Measurements from ENCODE around the gene PC. TPM values are rescaled to one million over a fixed set of nuclear protein-coding genes. Genes with fewer than 3 reads are reported as not detected.

The PC gene
- polyA plus RNA-seq, 4 donors = 39.7 to 61.7 (median 48.6) TPM

DNA sequence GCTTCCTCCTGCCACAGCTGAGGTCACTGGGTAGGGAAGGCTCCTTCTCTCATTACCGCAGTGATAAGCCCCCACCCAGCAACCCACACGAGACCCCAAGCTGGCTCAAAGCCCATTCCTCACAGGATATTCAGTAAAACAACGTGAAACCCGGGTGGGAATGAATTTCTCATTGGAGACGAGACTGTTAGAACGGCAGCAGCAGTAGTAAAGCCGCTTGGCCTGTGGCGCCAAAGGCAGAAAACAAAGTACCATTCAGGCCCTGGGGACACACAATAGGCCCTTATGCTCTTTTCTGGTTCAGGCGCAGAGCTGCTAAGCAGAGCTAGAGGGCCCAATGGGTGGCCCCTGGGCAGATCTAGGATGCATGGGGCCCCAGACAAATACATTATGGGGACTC is 45.3 kb downstream of the PC start:
- no peak for DNase-seq (ENCODE audit: low read depth in 4 of 4, low spot score in 3 of 4)

DNA sequence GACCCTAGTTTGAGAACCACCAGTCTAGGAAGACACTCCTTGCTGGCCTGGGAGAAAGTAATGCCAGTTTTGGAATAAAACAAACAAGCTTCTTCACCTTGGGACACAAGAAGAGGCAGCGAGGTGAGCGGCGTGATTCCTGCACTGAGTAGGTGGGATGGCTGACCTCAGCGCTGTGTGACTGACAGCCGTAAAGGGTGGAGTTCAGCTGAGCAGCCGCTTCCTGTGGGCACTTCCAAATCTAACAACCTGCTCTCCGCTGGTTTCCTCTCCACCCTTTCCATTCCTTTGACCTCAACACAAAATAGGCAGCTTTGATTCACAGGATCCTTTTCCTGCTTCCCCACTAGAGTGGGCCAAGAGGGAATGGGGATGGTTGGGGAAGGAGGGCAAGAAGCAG is 45.8 kb downstream of the PC start:
- no peak for DNase-seq (ENCODE audit: low read depth in 4 of 4, low spot score in 3 of 4)

DNA sequence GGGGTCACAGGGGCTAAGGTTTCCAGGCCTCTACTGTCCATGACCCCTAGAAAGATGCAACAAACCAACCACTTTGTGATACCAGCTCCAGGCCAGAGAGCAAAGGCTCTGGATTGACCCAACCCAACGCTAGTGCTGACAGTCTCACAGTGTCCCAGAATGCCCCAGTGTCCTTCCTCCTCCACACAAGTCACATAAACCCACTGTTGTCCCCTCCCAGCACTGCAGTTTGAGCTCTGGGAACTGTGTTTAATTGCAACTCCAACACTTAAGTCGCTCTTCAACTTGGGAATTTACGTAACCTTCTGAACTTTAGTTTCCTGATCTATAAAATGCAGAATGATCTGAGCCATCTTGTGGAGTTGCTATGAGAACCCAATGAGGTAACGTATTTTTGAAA is 47.5 kb downstream of the PC start:
- DNase-seq (ENCODE audit: low read depth in 4 of 4, low spot score in 3 of 4) = no peak

DNA sequence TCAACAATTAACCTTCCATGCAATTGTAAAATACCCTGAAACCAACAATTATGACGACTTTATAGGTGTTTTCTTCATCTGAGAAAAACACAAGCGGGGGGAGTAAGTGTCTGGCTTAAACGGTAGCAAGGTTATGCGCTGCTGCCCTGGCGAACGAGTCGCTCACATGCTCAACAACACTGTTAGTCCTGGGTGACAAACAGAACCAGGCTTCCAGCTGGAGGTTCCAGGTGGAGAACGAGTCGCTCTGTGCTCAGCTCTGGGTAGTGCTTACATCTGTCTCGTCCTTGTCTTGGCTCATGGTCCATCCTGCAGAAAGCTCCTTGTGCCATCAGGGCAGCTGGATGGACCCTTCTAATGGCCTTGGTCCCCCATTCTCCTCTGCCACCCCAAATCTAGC is 48.2 kb downstream of the PC start:
- DNase-seq (ENCODE audit: low read depth in 4 of 4, low spot score in 3 of 4) = no peak

DNA sequence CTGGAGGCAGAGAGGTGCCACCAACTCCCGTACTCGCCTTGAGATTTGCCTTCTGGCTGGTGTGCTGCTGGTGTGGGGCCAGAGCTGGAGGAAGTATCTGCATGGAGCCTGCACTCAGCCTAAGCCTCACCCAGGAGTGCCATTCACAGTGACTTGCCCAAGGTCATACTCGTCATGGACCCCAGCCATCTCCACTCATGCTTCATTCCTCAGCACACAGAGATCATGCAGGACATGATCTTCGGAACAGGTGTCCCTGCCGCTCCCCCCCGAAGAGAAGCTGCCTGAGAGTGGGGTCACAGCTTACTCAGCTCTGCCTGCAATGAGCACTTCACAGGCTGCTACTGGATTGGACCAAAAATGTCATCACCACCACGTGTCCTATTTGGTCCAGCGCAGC is 49.0 kb downstream of the PC start:
- DNase-seq (ENCODE audit: low read depth in 4 of 4, low spot score in 3 of 4) = no peak

DNA sequence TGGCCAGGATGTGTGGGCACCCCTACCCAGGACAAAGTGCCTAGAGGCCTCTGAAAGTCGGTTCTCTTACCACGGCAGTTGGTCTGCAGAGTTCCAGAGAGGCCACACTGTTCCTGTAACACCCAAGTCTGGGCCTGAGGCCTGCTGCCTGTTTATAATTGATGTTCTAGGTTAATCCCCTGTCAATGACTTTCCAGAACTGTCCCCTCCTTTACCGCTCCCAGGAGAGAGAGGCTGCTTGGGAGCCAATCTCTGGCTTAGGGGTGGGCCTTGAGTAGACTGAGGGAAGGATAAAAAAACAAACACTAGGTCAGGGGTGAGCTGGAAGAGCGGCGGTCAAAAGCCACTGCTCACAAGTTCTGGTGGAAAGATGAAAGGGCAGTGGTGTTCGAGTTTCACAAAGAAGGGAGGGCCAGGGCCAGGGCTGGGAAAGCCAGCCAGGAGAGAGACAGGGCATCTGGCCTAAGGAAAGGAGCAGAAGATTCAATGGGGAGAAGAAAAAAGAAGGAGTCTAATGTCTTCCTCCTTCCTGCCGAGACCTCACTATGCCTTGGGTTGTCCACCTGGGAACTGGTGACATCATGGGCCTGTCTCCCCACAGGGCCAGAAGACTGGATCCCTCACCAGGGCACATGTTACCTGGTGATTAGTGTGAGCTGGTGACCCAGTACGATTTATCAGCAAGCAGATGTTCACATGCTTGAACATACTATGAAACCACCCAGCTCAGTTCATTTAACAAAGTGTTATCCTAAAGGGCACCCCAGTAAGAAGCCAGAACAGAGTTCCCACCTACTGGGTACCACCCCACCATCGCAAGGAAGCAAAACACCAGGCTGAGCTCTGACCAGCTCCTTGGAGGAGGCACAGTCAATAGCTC is 50.2 kb downstream of the PC start:
- DNase-seq (ENCODE audit: low read depth in 4 of 4, low spot score in 3 of 4) = no peak

DNA sequence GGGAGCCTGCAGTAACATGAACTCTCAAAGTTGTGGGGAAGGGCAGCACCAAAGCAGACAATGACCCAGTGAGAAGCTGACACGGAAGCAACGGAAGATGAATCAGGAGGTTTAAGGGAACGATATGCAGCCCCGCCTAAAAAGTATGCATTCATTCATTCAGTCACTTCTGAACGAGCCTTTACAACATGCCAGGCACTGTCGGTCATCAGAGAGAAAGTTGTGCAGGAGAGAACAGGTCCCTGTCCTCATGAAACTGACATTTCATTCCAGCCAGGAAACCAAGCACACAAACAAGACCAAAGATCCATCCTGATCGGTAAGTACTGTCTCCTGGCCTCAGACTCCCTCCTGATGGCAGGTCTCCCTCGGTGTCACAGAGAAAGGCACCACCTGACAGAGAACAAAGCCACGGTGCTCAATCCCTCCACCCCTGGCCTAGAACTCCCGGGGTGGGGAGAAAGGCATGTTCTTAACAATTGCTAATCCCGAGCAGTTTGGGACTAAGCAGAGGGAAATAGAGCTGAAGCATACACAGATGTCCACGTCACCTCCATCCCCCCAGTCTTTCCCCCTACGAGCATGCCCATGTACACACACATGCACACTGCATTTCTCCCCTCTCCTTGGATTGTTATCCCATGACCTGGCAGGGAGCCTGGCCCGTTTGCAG is 52.0 kb downstream of the PC start:
- no peak for DNase-seq (ENCODE audit: low read depth in 4 of 4, low spot score in 3 of 4)

DNA sequence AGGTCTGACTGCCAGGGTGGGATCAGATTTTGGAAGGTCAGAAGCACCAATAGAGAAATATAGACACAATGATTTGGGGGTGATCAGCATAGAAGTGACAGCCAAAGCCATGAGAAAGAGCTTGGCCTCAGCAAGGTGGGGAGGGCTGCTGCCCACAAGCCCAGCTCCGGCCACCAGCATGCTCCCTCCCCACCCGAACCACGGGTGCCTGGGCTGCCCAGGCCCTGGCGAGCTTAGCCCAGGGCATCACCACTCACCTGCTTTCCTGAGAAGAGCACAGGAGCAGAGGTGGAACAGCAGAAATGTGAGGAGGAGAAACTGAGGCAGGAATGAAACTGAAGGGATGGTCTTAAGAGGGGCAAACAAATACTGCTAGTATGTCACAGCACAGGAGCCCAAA is 52.6 kb downstream of the PC start:
- no peak for DNase-seq (ENCODE audit: low read depth in 4 of 4, low spot score in 3 of 4)

DNA sequence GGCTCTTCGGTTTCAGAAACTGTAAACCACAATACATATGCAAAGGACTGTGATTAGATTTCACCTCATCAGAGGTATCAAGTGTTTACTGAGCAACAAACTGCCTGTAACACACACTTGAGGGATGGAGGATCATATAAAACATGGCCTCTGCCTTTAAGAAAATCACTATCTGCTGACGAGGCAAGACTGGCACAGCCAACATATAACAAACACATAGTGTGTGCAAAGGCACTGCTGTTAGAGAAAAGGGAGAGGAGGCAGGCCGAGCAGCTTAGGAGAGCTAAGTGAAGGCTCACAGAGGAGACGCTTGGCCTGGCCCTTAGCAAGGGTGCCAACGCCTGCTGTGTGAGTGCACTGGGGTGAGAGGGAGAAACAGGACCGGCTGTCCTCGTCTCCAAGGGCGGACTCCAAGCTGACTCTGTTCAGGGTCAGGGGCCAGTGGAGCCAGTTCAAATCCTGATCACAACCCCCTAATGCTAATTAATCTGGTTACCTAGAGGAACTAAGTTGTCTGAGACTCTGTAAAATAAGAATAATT is 53.1 kb downstream of the PC start:
- DNase-seq (ENCODE audit: low read depth in 4 of 4, low spot score in 3 of 4) = no peak

DNA sequence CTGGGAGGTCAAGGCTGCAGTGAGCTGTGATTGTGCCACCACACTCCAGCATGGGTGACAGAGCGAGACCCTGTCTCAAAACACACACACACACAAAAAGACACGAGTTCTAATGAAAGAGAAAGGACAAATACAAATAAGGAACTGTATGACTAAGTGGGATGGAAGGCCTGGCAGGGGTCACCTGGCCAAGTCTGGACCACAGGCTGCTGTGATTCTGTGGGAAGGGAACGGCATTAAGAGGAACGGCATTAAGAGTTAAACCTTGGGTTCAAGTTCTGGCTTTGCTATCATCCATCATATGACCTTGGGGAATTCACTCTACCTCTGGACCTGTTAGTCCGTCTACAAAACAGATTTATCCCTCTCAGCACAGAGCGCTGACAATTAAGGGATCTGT is 53.6 kb downstream of the PC start:
- DNase-seq (ENCODE audit: low read depth in 4 of 4, low spot score in 3 of 4) = no peak

DNA sequence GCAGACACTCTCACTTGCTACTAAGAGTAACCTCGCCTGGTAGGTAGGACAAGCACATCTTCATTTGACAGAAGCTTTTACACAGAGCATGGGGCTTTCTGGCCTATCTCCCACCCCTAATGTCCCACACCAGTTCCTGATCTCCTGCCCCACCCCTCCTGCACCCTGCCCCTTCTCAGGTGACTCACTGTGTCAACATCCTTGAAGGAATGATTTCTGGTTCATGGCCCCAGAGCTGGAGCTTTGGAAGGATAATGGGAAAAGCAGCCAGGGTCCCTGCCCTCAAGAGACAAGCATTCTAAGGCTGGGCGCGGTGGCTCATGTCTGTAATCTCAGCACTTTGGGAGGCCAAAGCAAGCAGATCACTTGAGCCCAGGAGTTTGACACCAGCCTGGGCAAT is 54.1 kb downstream of the PC start:
- DNase-seq (ENCODE audit: low read depth in 4 of 4, low spot score in 3 of 4) = no peak

DNA sequence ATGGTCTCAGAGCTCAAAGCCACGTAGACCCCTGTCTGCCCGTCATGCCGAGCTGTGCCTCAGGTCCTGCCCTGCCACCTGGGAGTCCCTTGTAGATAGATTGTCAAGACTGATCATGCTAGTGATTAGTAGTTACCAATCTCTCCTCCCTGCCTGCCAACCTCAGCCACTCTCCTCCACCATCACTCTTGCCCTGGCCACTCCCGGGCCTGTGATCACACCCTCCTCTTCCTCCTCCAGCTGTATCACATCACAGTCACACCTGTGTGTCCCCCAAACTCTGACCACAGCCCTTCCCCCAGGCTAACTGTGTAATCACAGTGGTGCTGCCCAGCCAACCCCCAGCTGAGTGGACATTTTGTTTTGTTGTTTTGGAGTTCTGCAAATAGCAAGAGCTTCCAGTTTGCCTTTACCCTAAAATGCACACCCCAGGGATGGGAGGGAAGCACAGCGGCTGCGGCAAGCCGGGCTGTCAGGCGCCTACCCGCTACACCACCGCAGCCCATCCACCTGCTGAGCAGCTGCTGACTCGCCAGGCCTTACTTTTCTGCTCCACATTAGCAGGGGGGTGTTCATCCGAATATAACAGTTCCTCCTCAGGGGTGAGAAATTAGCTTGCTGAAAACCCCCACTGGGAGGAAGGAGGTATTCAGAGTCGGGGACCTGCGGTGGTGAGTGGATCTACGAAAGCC is 55.6 kb downstream of the PC start:
- DNase-seq (ENCODE audit: low read depth in 4 of 4, low spot score in 3 of 4) = no peak

DNA sequence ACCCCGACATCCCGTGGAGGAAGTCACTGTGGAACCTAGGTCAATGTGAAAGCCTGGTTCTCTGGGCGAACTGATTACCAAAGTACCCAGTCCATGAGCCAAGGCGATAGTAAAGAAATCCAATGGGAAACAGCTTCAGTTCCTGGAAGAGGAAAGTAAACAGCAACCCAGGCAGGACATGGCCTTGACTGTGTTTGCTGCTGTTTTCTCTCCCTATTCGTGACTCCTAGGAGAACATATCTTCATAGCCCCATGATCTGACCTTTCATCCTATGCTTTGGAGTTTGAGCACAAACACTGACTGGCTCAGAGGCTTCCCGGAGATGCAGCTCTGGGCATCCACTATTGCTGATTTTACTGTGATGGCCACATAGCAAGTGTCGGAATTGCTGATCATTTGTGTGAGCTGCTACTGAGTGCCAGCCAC is 56.2 kb downstream of the PC start:
- DNase-seq (ENCODE audit: low read depth in 4 of 4, low spot score in 3 of 4) = no peak

DNA sequence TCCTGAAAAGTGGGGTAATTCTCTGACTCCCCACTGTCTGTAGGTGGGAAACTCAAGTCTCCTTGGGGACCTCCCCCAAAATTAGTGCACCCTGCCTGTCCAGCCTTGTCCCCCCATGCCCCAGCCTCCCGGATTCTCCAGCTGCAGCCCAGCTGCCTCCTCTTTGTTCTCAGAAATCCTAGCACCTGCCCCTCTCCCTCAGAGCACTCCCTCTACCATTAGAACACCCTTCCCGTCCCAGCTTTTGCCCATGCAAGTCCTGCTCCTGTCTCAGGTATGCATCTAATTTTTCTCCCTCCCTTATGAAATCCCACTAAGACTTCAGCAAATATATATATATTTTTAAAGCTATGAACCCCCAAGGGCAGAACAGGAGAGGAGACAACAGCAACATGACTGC is 64.0 kb downstream of the PC start:
- DNase-seq (ENCODE audit: low read depth in 4 of 4, low spot score in 3 of 4) = no peak

DNA sequence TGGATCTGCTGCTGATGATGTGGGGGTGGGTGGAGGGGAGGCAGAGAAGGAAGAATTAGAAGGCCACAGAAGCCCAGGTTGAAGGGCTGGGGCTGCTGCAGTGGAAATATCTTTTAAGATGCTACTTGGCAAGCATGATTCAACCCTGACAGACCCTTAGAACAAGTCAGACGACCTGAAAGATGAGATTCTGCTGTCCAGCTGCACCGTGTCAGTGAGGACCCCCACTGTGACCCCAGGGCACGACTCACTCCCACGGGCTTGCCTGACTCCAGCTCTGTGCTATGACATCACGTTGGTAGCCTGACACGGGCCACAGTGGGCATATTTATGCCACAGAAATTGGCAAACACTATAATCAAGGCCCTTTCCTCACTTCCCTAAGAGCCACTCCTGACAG is 65.3 kb downstream of the PC start:
- DNase-seq (ENCODE audit: low read depth in 4 of 4, low spot score in 3 of 4) = no peak

DNA sequence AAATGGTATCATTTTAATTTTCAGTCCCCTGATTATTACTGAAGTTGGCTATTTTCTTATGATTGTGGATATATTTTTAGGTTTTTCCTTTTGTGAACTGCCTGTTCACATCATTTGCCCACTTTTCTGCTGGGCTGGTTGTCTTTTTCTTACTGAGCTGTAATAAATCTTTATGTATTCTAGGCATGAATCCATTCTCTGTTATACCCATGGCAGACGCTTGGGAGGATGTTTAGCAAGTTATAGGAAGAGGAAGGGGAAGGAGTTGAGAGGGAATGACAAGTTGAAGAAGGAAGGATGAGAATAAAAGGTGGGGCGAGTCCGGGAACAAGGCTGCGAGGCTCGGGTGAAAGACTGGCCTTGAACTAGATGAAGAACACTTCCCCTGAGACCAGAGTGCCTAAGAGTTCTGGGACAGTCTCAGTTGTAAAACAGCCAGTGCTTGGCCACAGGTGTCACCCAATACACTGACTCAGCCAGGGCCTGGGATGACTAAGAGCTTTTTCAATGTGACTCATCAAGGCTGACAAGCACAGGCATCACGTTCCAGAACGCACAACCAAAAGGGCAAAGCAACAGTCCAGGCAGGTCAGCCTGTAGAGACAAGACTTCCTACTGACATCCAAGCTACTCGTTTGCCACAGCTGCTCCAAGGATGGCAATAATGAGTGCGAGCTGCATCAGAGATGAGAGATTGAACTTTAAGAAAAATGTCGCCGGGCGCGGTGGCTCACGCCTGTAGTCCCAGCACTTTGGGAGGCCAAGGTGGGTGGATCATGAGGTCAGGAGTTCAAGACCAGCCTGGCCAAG is 66.1 kb downstream of the PC start:
- DNase-seq (ENCODE audit: low read depth in 4 of 4, low spot score in 3 of 4) = no peak

DNA sequence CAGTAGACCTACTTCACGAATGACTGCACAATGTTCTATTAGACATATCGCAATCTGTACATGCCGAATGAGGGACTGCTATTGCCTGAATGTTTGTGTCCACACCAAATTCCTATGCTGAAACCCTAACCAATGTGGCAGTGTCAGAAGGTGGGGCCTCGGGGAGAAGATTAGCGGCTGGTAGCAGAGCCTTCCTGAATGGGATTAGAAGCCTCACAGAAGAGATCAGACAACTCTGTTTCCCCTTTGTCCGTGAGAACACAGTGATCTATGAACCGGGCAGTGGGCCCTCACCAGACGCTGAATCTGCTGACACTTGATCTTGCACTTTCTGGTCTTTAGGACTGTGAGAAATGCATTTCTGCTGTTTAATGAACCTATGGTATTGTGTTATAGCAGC is 68.2 kb downstream of the PC start:
- no peak for DNase-seq (ENCODE audit: low read depth in 4 of 4, low spot score in 3 of 4)

DNA sequence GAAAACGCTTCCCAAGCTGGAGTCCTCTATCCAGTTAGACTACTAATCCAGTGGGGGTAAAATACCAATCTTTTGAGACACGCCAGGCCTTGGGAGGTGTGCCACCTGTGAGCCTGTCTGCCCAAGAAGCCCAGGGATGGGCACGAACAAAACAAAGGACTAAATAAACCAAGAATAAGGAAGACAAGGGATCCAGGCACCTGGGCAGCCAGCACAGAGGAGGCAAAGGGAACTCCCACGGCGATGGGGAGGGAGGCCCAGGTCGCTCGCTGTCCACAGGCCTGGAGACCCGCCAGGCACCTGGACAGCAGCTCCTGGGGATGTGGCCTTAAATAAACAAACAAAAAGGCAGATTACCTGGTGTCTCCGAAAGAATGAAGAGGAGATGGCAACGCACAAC is 69.9 kb downstream of the PC start:
- DNase-seq (ENCODE audit: low read depth in 4 of 4, low spot score in 3 of 4) = no peak

DNA sequence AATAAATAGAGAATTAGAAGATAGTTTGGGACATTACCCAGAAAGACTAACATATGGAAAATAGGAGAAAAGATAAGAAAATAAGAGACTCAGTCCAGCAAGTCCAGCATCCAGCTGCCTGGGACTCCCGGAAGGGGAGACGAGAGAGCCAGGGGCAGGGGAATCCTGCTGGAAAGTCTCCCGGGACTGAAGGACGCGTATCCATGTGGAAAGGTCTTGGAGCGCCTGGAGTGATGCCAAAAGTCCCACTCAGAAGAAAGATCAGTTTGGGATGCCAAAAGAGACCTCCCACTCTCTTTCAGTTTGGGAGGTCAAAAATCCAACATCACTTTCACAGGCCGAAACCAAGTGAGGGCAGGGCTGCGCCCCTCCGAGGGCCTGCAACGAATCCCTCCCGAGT is 70.7 kb downstream of the PC start:
- DNase-seq (ENCODE audit: low read depth in 4 of 4, low spot score in 3 of 4) = no peak

DNA sequence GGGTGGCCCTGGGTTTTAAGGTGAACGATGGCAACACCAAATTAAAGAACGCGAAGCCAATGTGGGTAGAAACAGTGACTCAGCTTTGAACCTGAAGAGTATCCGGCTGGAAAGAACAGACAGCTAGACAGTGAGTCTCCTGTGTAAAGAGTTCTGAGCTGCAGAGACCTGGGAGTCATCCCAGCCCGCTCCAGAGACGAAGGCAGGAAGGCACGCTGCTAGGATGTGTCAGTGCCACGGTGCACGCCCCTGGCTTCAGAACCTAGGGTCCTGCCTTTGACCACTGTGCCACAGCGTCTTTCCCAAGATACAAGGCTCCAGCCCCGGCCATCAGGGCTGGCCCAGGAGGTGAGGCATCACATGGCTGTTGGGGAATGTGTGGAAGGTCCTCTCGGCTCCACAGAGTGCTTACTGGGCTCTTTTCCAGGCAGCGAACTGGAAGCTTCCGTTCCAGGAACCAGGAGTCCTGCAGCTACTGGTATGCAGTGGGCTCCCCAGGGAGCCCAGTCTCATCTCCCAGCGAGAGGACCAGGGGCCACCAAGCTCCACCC is 71.4 kb downstream of the PC start:
- no peak for DNase-seq (ENCODE audit: low read depth in 4 of 4, low spot score in 3 of 4)

All from right renal pelvis (tissue), 4 donors.